Right forelimb (tissue), 1 donor: ENCODE data around the gene TMEM109.
A peak's percentile ranks its signal among the peaks of the same experiment; 100 is the strongest.
"Not testable (repeated sequence)": the region's sequence is repeated elsewhere in the genome, so short reads cannot be mapped to it uniquely, and the experiment has no call there.

Source experiments
- DNase-seq: peaks from one replicate; pipeline ENCODE4 v3.0.0-alpha.2; 2018

TMEM109 gene

DNA sequence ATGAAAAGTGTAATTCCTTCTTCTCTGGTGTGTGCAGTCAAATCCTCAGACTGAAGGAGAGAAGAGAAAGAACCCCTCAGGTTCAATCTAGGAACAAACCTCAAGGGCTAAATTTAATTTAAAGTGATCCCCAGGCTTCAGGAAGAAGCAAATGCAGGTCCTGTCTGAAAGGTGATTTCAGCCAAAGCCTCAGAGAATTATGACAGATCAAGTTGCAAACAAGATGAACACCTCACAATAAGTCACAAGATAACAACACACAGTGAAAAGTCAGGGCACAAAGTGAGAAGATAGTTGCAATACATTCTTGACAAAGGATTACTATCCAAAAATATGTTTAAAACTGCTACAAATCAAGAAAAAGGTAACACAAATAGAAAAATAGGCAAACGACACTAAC lies 34.9 kb upstream of the TMEM109 start:
- DNase-seq = no peak

DNA sequence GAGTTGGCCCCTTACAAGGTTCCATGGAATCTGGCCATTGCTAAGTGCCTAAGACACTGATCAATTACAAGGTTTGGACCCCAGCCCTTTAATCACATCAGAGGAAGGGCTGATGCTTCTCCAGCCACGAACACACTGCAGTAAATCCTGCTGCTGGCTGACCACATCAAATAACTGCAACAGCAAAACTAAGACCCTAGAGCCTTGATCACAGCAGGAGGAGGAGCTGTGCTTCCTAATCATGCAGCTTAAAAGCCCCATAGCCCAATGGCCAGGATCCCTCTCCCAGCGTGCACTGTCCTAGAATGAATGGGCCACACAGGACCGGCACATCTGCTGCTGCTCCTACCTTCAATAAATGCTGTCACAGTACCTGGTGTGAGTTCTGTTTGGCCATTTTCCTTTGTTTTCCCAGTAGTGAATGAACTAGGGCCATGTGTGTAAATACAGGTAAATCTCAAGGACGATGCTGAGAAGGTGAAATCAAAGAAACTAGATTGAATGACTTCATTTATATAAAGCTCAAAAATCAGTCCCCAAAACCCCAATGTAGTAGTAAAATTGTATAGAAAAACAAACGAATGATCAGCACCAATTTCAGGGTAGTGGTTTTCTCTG lies 33.9 kb upstream of the TMEM109 start:
- DNase-seq = no peak

DNA sequence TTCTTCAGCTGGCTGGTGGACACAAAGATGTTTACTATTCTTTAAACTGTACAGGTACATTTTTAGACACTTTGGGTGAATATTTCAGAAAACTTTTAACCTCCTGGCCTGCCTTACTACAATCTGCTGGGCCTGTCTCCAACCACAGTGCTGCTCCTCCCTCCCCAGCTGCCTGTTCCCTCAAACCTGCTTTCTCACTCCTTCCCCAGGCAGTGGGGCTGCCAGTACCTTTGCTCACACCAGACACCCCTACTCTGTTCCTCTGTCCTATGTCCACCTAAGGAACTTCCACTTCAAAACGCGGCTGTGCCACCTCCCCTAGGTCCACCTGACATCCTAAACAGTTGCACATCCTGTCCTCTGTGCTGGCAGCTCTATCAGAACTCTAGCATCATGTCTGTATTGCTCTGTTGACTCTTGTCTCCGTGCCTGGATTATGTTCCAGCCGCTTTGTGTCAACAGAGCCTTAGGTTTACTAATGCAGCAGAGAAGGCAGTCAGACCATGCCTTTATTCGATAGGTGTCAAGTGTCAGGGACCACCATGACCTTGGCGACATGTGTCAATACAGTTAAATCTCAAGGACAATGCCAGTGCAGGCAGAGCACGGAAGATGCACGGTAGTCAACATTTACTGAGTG lies 33.2 kb upstream of the TMEM109 start:
- no peak for DNase-seq

DNA sequence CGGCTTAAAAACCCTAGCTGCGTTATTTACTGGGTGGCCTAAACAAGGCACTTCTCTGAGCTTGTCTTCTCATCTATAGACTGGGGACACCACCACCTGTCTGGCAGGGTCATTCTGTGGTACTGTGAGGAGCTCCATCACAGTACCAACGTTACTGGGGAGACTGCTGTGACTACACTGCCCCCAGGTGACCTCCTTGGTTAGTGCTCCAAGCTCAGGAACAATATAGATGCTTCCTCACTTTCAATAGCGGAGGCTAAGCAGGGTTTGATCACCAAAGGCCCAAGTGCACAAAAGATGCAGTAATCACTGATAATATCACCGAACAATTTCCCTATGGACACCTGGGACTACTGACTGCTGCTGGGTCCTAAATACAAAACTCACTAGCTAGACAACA lies 26.4 kb upstream of the TMEM109 start:
- no peak for DNase-seq

DNA sequence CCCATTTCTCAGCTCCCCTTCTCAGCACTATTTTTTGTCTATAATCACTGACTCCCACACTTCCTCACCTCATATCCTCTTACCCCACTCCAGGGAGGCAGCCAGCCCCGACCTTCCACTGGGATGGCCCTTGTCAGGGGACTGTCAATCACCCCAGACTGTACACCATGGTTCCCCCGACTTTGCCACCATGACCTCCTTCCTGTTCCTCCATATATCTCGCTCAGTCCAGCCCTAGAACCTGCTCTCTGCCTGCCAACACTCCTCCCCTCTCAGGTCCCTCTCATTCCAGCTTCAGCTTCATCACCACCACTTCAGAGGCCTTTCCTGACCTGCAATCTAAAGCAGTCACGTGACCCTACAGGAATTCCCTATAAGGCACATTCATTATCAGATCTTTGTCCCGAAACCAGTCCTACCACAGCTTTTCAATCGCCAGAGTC lies 24.1 kb upstream of the TMEM109 start:
- no peak for DNase-seq

DNA sequence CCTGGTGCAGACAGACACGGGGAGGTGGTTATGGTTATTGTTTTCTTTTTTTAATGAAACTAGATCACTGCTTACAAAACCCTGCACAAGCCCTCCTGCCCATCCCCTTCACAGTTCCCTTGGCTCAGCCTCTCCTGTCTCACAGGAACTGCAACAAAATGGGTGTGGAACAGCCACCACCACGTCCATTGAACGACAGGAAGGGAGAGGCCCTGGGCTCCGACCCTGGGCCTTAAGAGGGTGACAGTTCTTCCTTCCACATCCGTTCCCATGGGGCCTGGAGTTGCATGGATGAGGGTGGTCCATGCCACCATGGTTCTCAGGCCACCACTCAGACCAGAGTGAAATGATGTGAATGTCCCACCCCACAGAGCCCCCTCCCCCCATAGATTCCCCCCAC lies 23.3 kb upstream of the TMEM109 start:
- DNase-seq = no peak

DNA sequence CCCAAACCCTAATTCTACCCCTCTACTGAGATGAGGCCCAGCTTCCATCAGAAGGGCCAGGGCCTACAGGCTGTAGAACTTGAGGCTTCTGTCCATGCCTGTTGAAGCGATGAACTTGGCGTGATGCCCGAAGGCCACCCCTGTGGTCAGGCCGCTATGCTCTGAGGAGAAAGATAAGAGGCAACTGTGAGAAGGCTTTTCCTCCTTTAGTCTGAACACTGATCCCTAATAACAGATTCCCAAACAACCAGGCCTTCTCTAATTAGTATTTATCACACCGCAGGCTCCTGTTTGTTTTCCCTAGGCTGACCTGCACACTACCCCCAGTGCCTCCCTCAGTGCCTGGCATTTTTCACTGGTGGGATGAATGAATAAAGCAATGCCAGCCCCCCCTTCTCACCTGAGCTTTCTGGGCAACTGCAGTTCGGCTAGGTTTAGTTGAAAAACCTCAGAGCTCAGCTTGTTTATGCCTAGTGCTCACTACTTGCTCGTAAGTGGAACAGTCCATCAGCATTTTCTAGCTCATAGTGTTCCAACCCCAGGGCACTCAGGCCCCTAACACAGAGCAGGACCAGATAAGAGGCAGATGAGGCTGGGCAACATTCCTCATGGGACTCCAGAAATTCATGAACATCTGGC lies 22.7 kb upstream of the TMEM109 start:
- no peak for DNase-seq

DNA sequence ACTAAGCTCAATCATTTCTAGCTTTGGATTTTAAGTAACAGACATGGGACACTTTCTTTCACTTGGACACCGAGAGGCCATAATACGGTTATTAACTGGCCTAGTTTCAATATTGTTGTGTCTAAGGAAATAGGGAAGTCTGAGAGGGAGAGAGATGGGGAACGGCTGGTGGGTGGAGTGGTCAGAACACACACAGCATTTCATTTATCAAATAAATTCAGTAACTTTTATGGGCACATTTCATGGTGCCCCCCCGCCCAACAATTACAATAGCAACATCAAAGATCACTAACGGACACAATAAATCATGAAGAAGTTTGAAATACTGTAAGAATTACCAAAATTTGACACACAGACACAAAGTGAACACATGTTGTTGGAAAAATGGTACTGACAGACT lies 18.3 kb upstream of the TMEM109 start:
- no peak for DNase-seq

DNA sequence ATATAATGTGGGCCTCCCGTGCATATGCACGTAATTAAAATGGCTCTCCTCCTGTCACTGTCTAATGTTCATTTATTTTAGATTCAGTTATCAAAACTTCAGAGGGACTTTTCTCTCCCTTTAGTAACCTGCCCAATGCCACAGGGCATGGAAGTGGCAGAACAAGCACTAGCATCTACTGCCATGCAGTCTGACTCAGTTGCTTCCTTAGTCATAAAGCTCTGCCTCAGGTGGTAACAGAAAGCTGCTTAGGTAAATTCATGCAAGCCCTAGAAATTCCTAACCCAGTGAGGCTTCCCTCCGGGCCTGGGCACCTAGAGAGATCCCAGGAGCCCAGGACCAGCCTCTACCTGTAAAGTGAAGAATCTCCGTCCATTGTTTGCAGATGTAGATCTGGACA lies 16.5 kb upstream of the TMEM109 start:
- no peak for DNase-seq

DNA sequence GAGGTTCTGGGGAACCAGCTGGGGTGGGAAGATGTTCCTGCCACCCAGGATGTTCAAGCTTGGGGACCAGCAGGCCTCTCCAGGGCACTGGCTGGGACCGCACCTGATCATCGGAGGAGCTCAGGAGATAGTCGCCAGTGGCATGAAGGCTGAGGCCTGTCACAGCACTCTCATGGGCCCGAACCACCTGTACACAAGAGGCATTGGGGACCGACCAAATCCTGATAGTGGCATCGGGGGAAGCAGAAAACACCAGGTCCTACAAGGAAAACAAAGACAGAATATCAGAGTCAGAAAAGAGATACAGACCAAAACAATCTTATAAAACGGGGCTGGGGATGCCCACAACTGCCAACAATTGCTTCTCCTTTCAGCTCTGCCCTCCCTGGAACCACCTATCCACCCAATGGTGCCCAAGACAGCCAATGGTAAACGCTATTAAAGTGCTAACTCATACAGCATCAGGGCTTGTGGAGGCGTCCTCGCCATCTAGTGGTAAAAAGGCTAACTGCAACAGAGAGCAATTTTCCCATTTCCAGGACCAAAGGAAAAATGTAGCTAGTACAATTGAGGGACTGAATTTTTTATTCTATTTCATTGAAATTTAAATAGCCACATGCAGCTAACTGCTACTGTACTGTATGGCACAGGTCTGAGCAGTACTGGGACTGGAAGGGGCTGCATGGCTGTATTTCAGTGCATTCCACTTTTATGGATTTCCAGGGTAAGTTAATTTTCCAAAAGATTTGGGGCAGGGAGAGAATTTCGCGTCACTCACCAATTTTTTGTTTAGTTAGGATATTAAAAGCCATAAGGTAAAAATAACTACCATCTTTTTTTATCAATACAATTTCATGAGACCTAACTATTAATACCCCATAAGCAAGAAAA lies 14.7 kb upstream of the TMEM109 start:
- DNase-seq = peak; percentile 62

DNA sequence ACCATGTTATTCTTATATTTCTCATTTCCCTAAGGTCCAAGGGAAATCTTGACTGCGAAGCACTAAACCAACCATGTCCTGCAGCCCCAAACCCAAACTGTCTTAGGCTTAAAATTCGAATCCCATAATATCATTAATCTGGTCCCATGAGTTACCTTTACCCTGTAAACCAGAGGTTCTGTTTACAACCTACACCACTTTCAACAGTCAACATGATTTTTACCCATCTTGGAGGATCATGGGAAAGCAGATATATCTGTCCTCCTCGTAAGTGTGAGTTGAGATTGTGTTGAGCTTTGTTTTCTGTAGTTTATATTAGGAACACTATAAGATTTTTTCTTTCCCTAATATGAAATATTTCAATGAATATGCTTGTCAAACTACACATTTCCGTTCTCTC lies 14.0 kb upstream of the TMEM109 start:
- no peak for DNase-seq

DNA sequence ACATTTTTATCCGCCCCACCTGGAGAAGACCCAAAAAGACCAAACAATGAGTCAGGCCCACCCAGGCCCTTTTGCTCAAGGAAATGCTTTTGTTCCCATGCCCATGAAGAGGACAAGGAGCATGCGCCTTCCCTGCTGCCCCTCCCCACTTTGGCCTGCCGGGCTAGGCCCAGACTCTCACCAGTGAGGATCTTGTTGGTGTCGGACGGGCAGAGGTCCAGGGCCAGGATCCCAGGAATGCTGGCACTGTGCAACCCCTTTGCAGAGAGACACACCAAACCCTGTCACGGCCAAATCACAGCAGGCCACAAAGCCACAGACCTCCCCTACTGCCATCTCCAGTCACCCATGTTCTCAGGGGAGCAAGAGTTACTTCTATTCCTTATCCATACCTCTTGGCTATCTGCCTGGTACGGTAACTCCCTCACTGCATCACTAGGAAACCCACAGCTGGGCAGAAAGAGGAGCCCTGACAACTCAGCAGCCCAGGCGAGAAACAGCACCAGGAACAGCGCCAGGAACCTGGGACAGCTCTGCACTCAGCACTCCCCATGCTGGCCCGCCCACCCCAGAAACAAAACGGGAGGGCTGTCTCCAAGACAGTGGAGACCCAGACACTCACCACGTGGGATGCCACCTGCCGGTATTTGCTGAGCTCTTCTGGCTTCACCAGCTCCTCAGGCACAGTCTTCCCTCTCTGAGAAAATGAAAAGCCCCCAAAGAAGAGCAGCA lies 13.1 kb upstream of the TMEM109 start:
- no peak for DNase-seq

DNA sequence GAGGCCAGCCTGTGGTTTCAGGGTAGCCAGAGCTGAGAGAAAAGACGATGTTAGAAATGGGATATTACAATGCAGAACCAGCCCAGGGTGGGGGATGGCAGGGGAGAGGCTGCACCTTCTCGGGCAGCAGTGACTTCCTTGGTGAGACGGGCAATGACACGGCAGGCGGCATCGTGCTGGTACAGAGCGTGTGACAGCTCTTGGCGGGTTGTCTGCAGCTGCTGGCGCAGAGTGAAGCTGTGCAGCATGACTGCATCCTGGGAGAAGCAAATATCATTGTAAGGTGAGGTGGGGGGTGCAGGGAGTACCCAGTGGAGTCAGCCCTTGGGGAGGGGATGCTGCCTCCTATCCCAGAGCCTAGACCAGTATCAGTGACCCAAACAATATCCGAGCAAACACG lies 11.3 kb upstream of the TMEM109 start:
- DNase-seq = no peak

DNA sequence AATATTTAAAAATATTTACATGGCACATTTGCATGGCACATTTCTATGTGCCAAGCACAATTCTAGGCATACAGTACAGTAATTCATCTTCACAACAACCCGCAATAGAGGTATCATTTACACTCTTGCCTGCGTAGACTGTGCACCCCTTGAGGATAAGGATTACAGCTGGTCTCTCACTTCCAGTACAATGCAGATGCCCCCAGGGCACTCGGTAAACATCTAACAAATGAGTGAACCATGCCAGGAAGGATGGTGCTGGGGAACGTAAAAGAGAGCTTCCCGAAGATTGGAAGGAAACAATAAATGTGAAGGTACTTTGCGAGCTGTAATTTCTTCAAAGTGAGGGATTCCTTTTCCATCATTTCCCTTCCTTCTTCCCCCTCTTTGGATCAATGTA lies 8.9 kb upstream of the TMEM109 start:
- DNase-seq = no peak

DNA sequence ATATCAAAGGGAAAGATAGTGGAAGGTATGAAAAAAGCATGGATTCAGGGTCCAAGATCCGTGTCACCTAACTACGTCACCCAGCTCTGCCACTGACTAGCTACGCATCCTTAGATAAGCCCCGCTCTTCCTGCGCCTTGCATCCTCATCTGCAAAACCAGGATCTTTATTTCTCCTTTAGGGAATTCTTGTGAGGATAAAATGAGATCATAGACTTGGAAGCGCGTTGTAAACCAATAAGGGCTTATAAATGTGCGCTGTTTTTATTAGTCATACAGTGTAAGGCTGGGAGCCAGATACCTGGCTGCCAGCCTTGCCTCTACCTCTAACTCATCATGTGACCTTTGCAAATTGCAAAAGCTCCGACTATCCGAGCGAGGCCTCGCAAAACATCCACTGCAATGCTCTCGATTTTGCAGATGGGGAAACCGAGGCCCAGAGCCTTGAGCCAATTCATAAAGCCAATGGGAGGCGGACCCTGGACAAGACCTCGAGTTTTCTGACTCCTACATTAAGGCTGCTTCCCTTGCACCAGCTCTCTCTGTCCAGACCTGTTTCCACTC lies 8.3 kb upstream of the TMEM109 start:
- peak; percentile 47 for DNase-seq

DNA sequence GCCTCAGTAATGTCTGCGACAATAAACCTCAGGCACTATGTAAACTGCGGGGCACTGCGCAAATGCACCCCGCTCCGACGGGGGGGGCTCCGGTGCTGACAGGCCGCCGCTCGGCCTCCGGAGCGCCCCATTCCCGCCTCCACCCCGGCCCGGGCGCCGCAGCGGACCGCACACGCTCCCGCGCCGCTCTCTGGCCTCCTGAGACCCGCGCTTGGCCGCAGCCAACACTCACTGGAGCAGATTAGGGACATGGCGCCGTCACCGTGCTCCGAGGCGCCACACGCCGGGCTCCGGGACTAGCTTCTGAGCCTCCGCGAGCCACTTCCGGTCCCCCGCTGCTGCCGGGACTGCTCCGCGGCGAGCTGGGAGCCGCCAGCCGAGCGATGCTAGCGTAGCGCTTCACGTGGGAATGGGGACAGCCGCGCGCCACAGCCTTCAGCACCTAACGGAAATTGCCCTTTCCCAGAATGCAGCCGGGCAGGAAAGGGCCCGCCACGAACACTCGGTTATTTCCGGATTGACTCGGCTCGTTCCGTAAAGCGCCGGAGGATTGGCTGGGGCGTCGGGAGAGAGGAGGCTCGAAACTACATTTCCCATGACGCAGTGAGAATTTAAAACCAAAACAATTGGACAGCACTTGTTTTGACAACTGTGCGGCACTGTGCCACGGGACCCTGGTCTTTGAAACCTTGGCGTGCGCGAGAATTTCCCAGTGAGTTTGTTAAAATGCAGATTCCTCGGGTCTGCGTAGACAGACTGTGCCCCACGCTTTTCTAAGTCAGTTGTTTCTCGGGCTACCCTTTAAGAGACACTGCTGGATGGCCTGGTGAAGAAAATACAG lies 7.6 kb upstream of the TMEM109 start, which contains the start of gene PRPF19:
Gene PRPF19, minus strand, starts transcription at position 454 of the 841 bp plus-strand sequence. Its CDS starts 203 bp downstream, at position 251.
- peak; percentile 98 for DNase-seq

DNA sequence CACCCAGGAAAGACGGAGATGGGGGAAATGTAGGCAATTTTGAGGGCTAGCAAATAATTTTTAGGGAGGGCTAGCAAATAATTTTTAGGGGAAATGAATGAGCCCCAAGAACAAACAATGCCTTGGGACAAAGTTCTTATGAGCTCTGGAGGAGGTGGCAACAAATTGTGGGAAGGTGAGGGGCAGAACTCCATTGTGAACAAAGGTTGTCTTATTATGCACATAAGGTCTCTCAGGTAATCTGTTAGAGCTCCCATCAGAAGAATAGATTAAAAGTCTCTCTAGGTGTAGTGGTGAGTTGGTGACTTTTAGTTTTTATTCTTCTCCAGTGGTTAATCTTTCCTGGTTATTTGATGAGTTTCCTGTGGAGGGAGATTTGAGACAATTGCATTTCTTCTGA lies 5.2 kb upstream of the TMEM109 start:
- DNase-seq = no peak

DNA sequence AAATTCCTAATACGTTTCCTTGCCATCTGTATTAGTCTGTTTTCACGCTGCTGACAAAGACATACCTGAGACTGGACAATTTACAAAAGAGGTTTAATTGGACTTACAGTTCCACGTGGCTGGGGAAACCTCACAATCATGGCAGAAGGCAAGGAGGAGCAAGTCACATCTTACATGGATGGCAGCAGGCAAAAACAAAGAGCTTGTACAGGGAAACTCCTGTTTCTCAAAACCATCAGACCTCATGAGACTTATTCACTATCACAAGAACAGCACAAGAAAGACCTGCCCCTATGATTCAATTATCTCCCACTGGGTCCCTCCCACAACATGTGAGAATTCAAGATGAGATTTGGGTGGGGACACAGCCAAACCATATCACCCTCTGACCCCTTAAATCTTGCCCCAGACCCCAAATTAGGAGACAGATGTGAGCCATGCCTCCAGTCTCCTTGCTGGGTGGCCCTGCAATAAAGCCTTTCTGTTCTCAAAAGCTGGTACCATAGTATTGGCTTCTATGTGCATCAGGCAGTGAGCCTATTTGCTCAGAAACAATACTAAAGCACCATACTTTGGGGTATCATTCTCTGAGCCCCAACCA lies 4.2 kb upstream of the TMEM109 start:
- not testable (repeated sequence) for DNase-seq

DNA sequence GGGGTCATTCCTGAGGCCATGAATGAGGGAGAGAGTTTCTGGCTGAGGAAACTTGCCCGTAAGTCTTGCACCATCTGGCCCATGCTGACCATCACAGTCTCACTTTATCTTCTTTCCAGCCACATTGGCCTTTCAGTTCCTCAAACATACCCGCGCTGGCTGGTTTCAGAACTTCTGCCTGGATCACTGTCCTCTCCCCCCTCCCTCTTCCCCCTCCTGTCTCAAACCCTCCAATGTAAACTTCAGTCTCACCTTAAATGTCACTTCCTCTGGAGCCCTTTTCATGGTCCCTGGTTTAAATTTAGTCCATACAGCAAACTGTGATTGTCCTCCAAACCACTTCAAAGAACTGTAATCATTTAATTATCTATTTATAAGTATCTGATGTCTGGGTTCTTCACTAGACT lies 3.7 kb upstream of the TMEM109 start:
- DNase-seq = no peak

DNA sequence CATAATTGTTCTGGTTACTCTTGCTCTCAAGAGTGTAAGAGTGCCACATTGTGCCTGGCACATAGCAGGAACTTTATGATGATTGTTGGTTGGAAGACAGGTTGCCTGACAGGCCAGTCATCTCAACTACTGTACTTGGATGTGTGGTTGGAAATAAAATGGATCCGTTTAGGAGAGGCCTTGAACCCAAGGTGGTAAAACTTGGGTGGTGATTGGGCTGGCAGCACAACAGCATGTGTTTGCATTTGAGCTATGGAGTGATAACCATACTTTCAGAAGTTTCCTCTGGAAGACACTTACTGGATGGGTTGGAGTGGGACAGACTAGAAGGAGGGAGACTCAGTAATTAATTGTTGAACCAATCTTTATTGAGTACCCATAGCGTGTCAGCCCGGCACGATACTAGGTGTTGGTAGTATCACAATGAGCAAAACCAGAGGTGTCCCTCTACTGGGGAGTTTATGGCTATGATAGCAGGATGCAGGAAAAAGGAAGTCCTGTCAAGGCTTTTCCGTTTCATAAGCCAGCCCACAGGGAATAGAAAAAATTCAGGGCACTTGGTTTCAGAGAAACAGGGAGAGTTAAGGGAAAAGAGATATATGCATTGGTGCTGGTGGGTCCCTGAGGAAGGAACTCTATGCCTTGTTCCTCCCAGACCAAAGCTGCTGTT lies 3.1 kb upstream of the TMEM109 start:
- DNase-seq = no peak
